ENCODE measurements around the gene DNLZ. TPM values are rescaled to one million over a fixed set of nuclear protein-coding genes. Genes with fewer than 3 reads are reported as not detected.

Gene DNLZ
- polyA plus RNA-seq, 1 donor, result 7.4 TPM

DNA sequence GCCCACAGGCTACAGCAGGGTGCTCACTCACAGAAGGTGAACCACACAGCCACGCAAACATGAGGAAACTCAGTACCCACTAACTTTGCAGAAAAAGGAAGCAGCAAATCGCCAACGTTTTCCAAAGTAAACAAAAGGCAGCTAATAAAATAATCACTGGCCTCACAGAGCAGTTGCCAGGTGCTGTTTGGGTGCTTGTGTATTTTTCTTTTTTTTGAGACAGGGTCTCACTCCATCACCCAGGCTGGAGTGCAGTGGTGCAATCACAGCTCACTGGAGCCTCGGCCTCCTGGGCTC is 32.6 kb upstream of the DNLZ start:
- DNase-seq (ENCODE audit: low read depth), result no peak

- DNase-seq (ENCODE audit: low read depth), result no peak
These were observed 32.0 kb upstream of the DNLZ start for GRCh38 chr9:136395345-136396218.

DNA sequence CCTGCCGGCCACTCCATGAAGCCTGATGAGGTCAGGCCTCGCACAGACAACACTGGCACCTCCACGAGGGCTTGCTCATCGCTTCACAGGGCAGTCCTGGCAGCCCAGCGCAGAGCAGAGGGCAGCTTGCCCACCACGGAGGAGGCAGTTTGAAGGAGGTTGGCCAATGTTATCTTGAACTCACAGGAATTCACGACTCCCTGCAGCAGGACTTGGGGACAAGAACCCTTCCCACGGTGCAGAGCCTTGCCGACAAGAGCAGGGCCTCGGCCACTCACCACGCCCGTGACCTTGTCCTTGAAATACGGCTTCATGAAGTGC is 31.4 kb upstream of the DNLZ start:
- DNase-seq (ENCODE audit: low read depth), result no peak

DNA sequence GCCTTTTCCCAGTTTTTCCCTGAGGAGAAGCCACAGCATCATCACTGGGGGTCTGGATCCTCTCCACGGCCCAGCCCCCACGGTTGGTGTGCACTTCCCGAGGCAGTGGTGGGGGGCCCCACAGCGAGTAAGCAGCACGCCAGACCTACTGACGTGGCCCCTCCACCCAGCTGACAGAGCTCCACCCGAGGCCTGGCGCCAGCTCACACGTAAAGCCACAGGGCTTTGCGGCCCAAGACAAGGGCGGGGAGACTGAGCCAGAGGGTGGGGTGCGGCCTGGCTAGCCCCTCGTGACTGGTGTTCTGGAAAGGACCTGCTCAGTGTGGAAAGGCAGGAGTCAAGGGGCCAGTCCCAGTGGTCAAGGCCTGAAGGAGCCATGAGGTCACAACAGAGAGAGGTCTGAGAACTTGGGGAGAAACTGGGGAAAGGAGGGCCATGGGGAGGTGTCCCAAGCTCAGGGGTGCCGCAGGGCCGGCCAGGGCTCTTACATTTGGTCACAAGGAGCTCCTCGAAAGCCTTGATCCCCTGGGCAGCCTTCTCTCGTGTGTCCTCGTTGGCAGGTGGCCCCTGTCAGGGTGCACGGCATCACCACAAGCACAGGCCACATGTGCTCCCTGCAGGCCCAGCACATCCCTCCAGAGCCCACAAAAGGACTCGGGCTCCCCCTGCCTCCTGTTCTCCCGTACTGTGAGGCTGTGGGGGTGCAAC is 30.9 kb upstream of the DNLZ start:
- DNase-seq (ENCODE audit: low read depth), result no peak

DNA sequence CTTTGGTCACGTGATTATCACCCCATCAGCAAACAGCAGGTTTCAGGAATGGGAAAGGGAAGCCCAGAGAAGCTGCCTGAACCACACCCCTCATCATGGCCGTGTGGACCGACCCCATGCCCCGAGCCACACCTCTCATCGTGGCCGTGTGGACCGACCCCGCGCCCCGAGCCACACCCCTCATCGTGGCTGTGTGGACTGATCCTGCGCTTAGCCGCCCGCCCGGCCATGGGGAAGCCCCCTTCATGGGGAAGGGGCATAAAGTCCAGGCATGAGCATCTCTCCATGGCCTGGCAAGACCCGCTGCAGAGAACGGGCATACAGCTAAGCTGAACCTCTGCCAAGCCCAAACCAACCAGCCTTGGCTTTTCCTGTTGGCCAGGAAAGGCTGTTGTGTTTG is 30.0 kb upstream of the DNLZ start:
- no peak for DNase-seq (ENCODE audit: low read depth)

DNA sequence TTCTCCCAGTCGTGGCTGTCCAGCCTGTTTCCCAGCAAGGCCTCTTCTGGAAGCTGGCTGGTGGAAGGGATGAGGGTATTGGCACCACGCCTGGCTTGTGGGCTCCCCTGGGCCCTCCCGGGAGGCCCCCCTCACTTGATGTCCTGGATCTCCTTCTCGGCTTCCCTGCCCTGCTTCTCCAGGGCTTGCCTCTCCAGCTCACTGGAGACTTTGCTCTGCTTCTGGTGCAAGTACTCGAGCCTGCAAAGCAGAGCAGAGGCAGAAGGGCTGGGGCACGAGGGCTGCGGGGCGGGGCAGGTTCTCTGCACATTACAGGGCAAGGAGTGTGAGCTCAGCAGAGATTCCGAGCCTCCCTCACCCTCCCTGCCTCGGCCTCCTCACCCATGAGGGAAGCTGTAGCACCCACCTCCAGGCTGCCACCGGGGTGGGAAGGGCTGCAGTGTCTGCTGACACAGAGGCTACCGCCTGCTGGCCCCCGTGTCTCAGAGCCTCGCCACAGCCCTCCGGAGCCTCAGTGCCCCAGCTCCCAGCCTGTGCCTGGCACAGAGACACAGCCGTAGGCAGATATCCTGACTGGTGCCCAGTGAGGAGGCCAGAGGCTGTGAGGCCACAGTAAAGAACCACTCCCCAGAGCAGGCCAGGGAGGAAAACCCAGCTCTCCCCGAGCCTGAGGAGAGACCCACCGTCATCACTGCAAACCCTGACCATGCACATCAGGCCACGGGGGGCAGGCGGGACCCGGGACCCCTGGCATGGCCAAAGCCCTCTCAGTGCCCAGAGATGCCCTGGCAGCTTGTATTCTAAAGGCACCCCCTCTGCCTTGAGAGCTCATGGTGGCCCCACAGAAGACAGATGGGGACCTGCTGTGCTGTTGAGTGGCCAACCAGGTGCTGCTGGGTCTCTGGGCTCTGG is 29.2 kb upstream of the DNLZ start:
- DNase-seq (ENCODE audit: low read depth), result no peak

- DNase-seq (ENCODE audit: low read depth), result no peak
These were observed 28.4 kb upstream of the DNLZ start for GRCh38 chr9:136391737-136392537.

- DNase-seq (ENCODE audit: low read depth), result no peak
These were observed 25.9 kb upstream of the DNLZ start for GRCh38 chr9:136389396-136389795.

DNA sequence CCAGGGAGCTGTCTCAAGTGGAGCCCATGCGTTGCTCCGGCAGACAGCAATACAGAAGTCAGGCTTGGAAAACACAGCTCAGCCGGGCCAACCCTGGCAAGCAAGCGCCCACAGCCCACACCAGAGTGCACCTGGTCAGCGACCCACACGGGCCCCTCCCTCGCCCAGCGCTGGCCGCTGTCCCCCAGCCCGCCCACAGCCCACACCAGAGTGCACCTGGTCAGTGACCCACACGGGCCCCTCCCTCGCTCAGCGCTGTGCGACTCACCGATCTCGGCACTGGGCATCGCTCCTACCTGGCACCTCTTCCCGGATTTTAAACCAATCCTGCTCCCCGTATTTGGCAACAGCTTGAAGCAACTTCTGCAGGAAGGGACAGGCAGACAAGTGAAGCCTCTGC is 23.7 kb upstream of the DNLZ start:
- no peak for DNase-seq (ENCODE audit: low read depth)

- no peak for DNase-seq (ENCODE audit: low read depth)
These were observed 22.5 kb upstream of the DNLZ start for GRCh38 chr9:136386018-136386417.

DNA sequence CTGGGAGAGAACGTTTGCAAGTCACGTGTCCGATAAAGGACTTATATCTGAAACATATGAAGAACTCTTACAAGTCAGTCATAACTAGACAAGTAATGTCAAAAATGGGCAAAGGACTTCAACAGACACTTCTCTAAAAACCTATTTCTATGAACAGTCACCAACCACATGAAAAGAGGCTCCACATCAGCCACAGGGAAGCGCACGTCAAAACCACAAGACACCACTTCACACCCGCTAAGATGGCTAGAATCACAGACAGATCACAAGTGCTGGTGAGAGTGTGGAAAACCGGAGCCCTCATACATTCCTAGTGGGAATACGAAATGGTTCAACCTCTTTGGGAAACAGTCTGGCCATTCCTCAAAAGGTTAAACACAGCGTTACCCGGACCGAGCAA is 21.5 kb upstream of the DNLZ start:
- DNase-seq (ENCODE audit: low read depth), result no peak

GRCh38 chr9:136383436-136383835 is 19.9 kb upstream of the DNLZ start:
- no peak for DNase-seq (ENCODE audit: low read depth)

DNA sequence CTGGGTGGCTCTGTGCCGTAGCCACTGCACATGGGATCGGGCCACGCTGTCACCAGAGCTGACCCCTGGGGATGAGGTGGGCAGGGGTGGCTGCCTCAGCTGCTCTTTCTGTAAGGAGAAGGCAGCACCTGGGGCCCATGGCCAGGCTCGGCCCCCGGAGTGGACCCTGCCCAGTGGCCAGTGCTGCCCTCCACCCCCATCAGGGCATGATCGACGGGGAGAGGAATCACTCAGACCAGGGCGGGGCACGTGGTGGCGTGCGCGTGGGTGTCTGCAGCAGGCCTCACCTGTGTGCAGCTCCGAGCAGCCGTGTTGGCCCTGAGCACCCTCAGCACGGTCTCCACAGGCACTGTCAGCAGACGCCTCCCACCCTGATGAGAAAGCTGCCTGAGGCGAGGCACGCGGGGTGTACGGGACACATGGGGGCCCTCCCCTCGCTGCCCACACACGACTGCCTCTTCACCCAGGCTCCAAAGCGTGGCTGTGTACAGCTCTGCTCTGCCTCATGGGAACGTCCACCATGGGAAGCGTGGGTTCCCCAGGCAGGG is 18.5 kb upstream of the DNLZ start:
- DNase-seq (ENCODE audit: low read depth), result no peak

- no peak for DNase-seq (ENCODE audit: low read depth)
These were observed 17.8 kb upstream of the DNLZ start for GRCh38 chr9:136381311-136381710.

- DNase-seq (ENCODE audit: low read depth), result no peak
These were observed 16.8 kb upstream of the DNLZ start for GRCh38 chr9:136380381-136380780.

- no peak for DNase-seq (ENCODE audit: low read depth)
These were observed 16.3 kb upstream of the DNLZ start for GRCh38 chr9:136379891-136380290.

GRCh38 chr9:136379401-136379800 is 15.9 kb upstream of the DNLZ start:
- DNase-seq (ENCODE audit: low read depth), result no peak

GRCh38 chr9:136379003-136379287 is 15.4 kb upstream of the DNLZ start:
- DNase-seq (ENCODE audit: low read depth), result no peak

GRCh38 chr9:136378170-136379002 is 14.8 kb upstream of the DNLZ start:
- DNase-seq (ENCODE audit: low read depth), result no peak

- DNase-seq (ENCODE audit: low read depth), result no peak
These were observed 14.0 kb upstream of the DNLZ start for GRCh38 chr9:136377341-136378169.
